Measurements from ENCODE around the gene SLC12A7.
A peak's percentile ranks its signal among the peaks of the same experiment; 100 is the strongest.
"Not testable (repeated sequence)": the region's sequence is repeated elsewhere in the genome, so short reads cannot be mapped to it uniquely, and the experiment has no call there.

Gene SLC12A7

DNA sequence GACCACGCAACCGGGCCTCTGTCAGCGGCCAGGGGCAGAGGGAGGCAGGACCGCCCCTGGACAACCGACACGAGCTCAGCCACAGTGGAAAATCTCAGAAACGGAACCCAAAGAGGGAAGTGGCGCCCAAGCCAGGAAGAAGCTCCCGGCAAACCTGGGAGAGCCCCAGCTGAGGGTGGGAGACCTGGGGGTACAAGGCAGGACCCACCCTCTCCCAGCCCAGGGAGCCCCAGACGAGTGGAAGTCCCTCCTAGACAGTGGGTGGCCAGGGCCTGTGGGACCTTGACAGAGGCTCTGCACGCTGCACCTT, 3.0 kb downstream of the SLC12A7 start:
- no peak for DNase-seq

DNA sequence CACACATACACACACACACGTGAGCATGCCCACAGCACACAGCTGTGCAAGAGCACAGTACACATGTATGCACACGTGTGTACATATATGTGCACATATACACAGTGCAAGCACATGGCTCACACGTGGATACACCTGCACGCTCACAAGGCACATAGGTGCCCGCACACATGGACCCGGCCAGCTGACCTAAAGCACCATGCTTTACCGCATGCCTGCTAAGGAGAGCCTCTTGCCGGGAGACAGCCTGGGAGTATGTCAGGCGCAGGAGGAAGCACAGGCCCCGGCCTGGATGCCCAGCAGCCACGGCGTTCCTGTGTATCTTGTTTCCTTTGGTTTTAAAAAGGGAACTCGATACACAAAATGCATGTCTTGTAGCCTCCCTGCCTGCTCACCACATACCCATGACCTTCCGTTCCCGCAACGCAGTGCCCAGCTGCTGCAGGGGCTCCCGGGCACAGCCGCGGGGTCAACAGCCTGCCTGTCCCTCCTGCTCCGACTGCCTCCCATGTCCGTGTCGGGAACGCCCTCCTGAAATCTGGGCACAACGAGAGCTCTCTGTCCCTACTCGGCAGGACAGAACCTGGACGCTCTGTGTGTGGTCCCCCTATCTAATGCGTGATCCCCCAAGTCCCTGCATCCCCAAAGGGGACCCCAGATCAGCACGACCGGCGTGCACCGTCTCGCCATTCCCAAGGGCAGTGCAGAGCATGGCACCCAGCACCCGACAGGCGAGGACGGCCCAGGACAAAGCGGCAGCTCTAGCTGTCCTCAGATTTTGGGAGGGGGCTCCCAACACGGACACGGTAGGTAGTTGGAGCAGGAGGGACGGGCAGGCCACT, 3.6 kb downstream of the SLC12A7 start:
- DNase-seq = no peak

DNA sequence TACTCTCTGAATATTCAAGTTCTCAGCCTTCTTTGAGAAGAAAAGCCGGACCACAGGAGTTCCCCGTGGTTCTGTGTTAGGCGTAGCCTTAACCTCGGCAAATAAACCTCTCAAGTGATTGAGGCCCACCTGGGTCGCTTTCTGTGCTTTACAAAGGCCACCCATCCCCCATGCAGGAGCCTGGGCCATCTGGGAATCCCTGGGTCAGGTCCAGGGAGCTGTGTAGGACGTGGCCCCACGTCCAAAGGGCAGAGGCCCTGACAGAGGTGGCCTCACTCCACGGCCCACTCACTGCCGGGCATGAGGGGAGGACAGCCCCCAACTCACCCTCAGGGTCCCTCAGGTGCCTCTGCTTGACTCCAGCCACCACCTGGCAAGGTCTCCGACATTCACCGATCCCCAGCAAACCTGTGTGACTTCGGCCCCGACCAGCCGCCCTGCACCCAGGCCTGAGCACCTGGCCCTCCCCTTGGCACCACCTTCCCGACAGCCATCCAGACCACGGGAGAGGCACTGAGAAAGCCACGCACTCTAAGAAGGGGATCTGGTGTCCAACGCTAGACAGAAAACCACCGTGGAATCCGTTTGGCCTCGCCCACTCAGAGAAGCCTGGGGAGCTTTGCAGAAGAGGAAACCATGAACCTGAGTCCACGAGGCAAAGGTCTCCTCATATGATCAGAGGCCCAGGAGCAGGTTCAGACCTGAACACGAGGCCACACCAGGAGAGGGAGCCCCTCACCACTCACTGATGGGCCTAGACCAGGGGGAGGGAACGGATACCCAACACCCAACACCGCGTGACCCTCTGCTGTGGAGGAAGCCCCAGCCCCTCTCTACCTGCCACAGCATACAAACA, 4.5 kb downstream of the SLC12A7 start:
- DNase-seq = no peak

DNA sequence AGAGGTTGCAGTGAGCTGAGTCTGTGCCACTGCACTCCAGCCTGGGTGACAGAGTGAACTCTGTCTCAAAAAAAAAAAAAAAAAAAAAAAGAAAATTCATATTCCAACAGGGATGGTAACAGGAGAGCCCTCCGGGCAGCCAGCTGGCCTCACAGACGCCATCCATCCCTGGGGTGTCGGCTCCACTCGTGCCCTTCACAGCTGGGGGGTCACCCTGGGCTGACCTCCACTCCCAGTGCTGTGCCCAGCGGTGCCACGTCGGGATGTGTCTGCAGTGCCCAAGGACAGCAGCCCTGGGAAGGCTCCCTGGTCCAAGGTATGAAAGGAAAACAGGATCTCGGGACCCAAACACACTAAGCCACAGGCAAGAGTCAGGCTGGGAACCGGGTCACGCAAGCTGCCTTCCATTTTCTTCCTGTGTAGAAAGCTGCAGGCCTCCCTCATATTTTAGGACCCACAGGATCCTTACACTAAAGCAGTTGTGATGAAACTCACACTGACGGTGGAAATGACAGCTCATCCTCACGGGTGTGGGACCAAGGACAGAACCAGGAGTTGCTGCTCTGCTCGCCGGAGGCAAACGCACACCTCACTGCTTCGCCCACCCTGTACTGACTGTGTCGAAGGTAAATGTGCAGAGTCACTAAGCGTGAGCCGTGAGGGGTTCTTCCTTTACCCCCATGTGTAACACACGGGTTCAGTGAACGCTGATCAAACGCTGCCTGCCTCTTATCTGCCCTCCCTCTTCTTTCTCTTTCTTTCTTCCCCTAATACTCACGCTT, 5.3 kb downstream of the SLC12A7 start:
- no peak for DNase-seq

DNA sequence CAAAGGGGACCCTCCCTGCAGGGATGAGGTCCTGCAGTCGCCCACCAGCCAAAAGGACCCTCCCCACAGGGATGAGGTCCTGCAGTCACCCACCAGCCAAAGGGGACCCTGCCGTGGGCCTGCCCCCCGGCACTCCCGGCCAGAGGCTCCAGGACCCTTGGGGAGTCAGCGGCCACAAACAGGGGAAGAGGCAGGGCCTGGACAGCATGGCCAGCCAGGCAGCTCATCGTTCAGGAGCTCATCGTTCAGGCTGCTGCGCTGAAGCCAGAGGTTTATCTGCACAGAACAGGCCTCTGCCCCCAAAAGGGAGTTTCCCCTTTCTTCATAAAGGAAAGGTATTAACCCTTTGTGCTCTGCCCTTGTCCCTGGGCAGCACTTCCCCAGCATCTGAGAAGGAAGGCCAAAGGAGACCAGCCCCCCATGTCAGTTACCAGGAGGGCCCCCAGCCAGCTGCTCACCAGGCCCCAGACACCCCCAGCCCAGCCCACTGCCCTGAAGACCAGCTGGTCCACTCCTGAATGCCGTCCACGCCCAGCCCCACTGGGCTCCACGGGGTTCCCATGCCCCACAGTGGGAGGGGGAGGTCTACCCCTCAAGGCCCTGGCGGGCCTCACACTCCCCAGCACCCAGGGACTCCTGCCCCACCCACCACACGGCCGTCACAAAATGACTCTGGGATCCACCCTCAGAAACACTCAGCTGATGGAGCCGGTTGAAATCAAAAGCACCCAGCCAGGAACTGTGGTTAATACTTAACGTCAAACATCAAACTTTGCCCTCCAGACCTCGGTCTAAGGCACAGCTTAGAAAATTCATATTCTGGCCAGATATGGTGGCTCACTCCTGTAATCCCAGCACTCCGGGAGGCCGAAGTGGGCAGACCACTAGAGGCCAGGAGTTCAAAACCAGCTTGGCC, 6.3 kb downstream of the SLC12A7 start:
- DNase-seq = no peak

DNA sequence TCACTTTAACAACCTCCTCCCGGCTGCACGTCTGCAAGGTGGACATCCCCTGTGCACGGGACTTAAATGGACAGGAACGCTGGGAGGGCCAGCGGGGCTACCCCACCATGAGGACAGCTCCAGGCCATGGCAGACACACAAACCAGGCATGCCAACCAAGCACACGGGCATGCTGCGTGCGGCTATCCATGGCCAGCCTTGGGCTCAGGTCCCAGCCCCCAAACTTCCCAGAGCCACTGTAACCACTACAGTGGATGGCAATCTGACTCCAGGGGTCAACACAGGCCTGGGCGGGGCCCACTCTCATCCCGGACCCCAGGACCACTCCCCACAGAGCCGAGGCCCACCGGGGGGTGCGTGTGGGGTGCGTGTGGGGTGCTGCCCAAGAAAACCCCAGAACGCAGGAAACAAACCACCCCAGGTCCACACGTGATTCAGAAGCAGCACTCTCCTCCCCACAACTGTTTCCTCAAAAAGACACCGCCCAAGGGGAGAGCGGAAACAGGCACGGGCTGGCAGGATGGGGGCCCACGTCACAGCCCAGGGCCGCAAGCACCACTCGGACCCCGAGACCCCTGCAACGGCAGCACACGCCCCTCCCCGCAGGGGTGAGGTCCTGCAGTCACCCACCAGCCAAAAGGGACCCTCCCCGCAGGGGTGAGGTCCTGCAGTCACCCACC, 7.4 kb downstream of the SLC12A7 start:
- DNase-seq = no peak

DNA sequence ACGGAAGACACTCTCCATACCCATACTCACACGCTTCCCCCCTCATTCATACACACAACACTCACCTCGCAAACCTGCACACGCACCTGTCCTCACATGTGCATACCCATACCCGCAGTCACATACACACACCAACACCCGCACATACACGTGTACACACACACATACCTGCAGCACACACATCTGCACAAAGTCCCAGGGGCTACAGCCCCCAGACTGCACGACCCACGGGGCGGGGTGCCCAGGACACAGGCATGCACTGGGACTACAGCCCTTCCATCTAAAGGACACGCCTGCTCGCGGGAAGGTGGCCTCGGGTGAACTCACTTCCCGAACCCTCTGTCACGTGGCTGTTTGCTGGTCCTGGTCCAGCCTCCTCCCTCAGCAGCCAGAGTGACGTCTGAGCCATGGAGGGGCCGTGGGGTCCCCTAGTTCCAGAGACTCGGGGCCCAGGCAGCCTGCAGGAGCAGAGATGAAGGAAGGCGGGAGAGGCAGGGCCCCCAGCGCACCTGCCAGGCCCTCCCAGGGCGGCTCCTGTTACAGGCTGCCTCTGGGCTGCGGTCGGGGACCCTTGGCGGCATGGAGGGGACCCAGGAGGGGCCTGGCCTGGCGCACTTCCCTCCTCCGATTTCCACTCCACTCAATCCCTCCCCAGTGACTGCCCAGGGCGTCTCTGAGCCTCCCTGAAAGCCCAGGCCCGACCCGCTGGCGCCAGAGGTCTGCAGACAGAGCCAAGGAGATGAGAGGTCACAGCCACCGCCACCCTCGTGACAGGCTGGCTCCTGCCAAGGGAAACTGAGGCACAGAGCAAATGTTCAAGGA, 8.1 kb downstream of the SLC12A7 start:
- no peak for DNase-seq

DNA sequence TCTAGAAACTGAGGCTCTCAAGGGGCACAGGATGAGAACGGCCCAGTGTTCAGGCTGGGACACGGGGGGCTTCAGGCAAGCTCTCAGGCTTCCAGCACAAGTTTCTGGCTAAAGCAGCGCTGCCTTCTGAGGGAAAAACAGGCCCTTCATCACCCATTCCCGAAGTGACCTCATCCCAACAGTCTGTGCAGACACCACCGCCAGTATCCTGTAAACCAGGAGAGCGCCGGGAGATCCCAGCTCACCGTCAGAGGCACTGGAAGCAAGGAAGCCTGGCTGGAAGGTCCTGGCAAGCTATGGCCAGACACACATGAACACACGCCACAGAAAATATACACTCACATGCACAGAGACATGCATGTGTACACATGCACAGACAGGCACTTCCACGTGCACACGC, 8.8 kb downstream of the SLC12A7 start:
- DNase-seq = no peak

DNA sequence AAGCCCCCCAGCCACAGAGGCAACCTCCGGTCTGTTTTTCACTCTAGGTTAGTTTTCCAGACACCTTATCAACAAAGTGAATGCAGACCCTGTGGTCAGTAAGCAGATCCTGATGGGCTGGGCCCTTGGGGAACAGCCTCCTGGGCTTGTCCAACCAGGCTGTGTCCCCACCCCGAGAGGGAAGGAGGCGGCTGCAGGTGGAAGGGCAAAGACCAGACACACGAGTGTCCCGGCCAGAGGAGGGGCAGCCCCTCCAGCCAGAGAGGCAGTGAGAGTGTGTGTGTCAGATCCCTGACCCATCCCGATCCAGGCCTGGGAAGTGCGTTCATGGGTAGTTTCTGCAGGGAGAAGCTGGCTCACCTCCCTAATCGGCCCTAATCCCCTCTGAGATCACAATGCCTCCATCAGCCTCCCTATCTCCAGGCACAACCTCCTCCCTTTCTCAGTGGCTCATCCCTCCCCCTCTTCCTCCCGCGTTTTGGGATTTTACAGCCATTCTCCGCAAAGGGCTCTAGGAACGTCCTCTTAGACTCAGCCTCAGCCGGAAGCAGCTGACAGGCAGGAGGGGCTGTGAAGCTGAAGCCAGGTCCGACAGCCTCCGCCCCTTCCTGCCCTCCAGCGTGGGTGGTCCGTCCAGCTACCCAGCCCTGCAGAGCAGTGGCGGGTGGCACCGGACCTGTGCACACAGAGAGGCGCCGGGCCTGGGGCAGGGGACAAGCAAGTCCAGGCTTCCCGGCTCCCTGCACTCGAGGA, 9.7 kb downstream of the SLC12A7 start:
- no peak for DNase-seq

DNA sequence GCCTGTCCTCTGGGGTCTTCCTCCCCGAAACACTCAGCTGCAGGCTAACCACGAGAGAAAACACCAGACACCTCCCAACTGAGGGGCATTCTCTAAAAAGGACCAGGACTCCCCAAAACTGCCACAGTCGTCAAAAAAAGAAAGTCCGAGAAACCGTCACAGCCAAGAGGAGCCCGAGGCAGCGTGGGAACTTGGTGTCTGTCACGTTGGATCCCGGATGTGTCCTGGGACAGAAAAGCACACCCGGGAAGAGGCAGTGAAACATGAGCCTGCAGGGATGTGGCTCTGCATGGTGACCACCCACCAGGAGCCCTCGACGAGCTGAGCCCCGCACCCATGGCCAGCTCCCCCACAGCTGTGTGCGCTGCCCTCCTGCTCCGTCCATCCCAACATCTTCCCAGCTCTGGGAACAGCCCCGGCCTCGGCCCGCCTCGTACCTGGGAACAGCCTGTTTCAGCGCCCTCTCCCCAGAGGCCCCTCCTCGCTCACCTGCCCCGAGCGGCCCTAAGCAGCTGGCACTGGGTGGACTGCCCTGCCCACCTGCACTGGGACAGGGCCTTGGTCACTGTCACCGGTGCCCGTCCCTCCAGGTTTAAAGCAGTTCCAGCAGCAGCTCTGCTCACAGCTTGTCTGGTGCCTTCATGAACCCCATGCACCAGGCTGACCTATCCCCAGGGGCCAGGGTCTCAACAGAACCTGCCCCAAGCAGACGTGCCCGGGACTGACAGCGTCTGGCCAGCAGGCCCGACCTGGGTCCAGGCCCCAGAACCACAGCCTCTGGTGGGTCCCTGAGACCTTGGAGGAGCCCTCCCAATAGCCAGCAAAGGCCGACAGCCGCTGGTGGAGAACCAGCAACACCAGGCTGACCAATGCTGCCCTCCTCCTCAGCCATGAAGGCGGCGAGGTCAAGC, 10.9 kb downstream of the SLC12A7 start:
- no peak for DNase-seq

DNA sequence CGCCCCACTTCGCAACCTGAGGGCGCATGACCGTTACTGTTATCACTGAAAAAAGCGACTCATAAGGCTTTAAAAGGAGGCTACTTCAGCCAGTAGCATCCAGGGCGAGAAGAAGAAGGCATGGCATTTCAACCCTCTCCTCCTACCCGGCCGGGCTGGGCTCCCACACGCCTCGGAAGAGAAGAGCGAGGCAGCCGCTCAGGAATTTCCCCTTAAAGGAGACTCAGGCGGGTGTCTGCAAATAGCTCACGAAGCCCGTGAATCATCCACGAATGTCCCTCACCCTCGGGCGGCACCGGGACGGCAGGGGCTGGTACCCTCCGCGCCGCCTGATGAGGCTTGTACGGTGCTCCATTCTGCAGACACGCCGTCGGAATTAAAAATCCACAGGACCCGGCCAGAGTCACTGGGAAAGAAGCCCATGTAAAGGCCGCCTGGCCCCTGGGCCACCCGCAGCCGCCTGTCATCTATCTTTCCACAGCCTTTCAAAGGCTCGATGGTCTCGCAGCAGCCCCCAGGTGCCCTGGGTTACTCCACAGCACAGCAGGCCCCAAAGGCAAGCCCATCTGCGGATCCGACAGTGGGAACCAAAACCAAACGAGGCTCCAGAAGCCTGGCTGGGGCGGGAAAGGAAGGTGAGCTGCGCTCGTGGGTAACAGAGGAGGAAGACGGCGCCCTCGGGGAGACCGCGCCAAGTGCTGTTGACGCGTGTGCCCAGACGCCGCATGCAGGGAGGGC, 11.8 kb downstream of the SLC12A7 start:
- no peak for DNase-seq

DNA sequence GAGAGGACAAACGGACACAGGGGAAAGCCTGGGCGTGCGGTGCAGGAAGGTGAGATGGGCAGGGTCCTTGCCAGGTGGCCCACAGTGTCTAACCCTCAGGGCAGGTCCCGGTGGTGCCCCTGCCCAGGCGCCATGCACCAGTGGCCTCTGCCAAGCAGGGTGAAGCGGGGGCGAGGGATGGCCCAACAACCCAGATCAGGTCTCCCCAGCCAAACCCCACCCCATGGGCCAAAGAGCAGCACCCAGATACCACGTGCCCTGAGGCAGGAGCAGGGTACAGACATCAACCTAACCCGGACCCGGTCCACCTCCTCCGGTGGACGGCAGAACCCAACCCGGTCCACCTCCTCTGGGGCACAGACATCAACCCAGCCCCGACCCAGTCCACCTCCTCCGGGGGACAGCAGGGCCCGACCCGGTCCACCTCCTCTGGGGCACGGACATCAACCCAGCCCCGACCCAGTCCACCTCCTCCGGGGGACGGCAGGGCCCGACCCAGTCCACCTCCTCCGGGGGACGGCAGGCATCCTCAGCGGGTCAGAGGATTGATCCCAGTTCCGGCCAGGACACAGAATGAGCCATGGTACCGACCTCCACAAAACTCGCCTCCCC, 12.8 kb downstream of the SLC12A7 start:
- DNase-seq = peak; percentile 9

DNA sequence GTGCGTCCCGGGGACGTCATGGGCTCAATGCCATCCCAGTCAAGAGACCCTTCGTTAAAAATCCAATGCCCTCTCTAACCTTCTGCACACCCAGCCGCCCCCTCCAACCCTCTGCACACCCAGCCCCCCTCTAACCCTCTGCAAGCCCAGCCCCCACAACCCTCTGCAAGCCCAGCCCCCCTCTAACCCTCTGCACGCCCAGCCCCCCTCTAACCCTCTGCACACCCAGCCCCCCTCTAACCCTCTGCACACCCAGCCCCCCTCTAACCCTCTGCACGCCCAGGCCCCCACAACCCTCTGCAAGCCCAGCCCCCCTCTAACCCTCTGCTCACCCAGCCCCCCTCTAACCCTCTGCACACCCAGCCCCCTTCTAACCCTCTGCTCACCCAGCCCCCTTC, 13.9 kb downstream of the SLC12A7 start:
- DNase-seq = not testable (repeated sequence)

DNA sequence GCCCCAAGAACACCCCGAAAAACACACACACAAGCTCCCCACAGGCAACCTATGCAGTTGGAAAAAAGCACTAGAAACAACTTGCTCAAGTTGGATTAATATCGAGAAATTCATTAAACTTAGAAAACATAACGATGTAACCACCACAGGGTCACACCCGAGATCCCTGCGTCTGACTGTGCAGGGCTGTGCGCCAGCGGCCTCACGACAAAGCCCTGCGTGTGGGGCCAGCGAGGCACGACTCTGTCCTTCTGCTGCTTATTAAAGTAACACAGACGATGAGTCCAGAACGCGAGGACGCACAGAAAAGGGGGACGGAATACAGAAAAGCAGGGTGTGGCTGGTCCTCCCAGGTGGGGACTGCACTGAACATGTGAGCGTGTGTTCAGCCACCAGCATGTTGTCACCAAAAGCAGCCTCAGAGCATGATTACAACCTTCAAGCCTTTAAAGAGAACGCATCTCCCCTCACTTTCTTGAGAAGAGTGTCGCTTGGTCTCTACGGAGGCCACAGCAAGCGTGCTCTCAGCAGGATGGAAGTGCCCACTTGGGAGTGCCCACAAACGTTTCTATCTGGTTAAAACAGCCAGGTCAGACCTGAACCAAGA, 14.4 kb downstream of the SLC12A7 start:
- DNase-seq = no peak

DNA sequence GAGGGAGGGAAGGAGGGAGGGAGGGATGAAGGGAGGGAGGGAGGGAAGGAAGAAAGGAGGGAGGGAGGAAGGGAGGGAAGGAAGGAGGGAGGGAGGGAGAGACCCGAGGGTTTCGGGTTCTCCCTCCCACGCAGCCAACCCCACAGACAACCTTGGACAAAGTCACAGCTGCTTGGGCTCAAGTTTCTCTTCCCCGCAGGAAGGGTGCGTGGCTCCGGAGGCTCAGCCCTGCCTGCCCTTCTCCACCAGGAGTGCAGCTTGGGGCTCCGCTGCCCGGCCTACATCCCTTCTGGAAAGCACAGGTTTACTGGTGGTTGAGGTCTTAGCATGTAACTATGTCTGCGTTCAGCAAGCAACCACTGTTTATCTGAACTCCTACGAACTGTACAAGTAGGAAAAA, 15.0 kb downstream of the SLC12A7 start:
- DNase-seq = no peak

DNA sequence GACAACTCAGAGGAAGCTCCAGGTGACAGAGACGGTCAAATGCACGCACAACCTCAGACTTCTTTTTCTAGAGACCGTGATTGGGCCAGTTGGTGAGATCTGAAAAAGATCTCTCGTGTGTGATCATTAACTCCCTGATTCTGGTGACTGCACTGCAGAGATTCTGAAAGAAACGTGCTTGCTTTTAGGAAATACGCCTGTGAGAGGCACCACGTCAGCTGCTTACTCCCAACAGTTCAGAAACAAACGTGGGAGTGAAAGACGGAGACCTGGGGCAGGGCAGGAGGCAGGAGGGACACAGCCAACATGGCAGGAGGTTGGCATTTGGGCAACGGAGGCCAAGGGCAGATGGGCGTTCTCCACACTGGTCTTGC, 15.9 kb downstream of the SLC12A7 start:
- DNase-seq = no peak

DNA sequence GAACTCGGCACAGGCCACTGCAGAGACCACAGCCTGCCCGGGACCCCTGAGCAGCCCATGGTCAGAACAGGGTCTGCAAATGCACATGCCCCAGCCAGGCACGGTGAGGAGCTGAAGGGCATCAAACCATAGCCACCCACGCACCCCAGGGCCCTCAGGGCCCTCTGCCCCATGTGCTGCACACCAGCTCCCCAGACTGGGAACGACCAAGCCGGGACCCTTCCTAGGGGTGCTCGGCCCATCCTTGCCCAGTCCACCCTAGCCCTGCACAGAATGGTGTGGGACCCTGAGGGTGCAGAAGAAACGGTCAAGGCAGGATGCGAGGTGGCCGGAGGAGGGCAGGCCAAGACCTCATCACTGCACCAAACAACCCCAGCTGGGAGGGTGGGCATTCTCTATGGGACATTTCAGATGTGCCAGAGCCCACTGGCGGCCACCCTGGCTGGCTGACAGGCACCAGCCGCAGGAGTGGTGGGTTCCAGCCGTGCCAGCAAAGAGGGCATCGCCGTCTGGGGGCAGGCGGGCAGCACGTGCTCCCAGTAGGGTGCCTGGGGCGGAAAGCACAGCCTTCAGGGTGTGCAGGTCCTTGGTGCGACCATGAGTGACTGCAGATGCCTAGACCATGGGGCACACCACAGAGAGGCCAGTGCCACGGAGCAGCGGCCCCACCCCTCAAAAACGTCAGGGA, 16.4 kb downstream of the SLC12A7 start:
- DNase-seq = no peak

All from NK-92 treated with Interleukin-12 subunit alpha and Interleukin-12 subunit beta, amount 100 ng/mL, for 24 hours (cell line).